Pancreas (tissue), 10 donors: Measurements from ENCODE around the gene SEMA7A. TPM values are rescaled to one million over a fixed set of nuclear protein-coding genes. Genes with fewer than 3 reads are reported as not detected.

Experiments
- ATAC-seq, 4 donors: fragments of 200-7000 bp; cut with Tn5 transposase; one replicate each; pipeline versions ENCODE4 v1.8.0 to v1.9.1; 2020; ENCODE audit warnings: mild to moderate bottlenecking in 4 of 4, moderate library complexity in 4 of 4
- DNase-seq, 6 donors: peaks; one replicate each; pipeline ENCODE4 v3.0.0-alpha.2; 2020
- FAIRE-seq: peaks from 2 replicates; lab custom pipeline; 2012; peaks lifted over from hg19 to GRCh38; lab: Jason Lieb, UNC
- H3K27ac ChIP-seq, 4 donors: fragments of 200-600 bp; sonication (generic); 1 replicate in 3 of 4; 2 replicates in 1 of 4; pipeline versions ENCODE4 v1.5.0 to v1.8.0; 2020
- H3K27me3 ChIP-seq, 4 donors: fragments of 200-600 bp; one replicate each; pipeline ENCODE4 v1.8.0; 2021
- H3K36me3 ChIP-seq, 3 donors: fragments of 200-600 bp; sonication (generic) in 1 of 3; one replicate each; pipeline versions ENCODE4 v1.5.0 to v1.8.0; 2020 to 2021
- H3K4me1 ChIP-seq, 3 donors: fragments of 200-600 bp; one replicate each; pipeline ENCODE4 v1.8.0; 2021
- H3K4me3 ChIP-seq, 4 donors: fragments of 200-600 bp; sonication (generic) in 2 of 4; one replicate each; pipeline versions ENCODE4 v1.5.0 to v1.8.0; 2020 to 2021
- H3K9me3 ChIP-seq, 4 donors: fragments of 200-600 bp; one replicate each; pipeline ENCODE4 v1.8.0; 2021
- CTCF ChIP-seq, 4 donors: fragments of 200-600 bp; sonication (generic) in 3 of 4; IDR thresholded peaks; one replicate each; pipeline versions ENCODE4 v1.5.0 to v1.8.0; 2021; ENCODE audit warnings: antibody characterized with exemption in 4 of 4
- WGBS, 2 donors: extraction: QIAGEN DNeasy Blood & Tissue Kit; methylation state at CpG; one replicate each; pipeline ENCODE4 v1.1.7; 2013; 5-methylcytosine and 5-hydroxymethylcytosine counted together
- intact Hi-C, 3 donors: fragments of 100-400 bp; cut with DNase I; formaldehyde crosslinking; loops; one replicate each; pipeline versions ENCODE4 v1.11.1 to v1.14.2; 2022
- polyA plus RNA-seq, 2 donors: library from polyadenylated mRNA; stranded (reverse); fragments of 200-250 nt; gene quantifications; one replicate each; pipeline ENCODE4 v1.2.3, GENCODE V29; 2013
- total RNA-seq, 6 donors: library from RNA; stranded (reverse); fragmentation: NEBNext Ultra II Directional in 4 of 6; extraction: Animal tissue kit (Norgen Biotek cat#: 25700) in 4 of 6; gene quantifications; one replicate each; pipeline versions ENCODE4 v1.2.1 to v1.2.4, GENCODE V29; 2021 to 2023
- donor health status: healthy with polysubstance abuse.
- donor health status: DM: no; HTN: no; CAD: no; lungs with moderate emphysema.
- donor health status: DM: no; HTN: no; CAD: no.
- donor health status: control.
- donor health status: control.
- donor health status: Bipolar disorder and iron deficiency.
- donor health status: DM: yes; HTN: yes; CAD: no.
- donor health status: DM: no; HTN: no; CAD: no.
- donor health status: DM: no; HTN: no; CAD: no.
- donor health status: DM: yes; HTN: yes; CAD: no.

SEMA7A gene
- total and polyA plus RNA-seq, 8 donors: 0.37 to 5.6 (median 0.76) TPM

- TF ChIP-seq CTCF (IDR thresholded peaks at IDR 0.05): no peak
- Histone ChIP-seq H3K9me3 (no peaks in the 10 kb centered on the region), H3K27me3 (no peaks in the 10 kb centered on the region), H3K4me3 (no peak overlapping the region), H3K4me1 (no peaks in the 10 kb centered on the region), H3K27ac (no peak overlapping the region), H3K36me3 (no peaks in the 10 kb centered on the region)
- 82 to 91% methylated on average over 6 of the region's 6 CpGs for WGBS, 2 donors
- FAIRE-seq (no peak), ATAC-seq (peak in 2 of 4 donors; percentile 13 to 40), DNase-seq (peak in 1 of 6 donors; percentile 32)
- intact Hi-C loops: no loop called here
Observed at GRCh38 chr15:74397239-74398068, 36.3 kb downstream of the SEMA7A start.

- WGBS, 2 donors: 65 to 72% methylated on average over 9 of the region's 9 CpGs
- FAIRE-seq (no peak), DNase-seq (peak in 1 of 6 donors; percentile 27), ATAC-seq (peak in 2 of 4 donors; percentile 24 to 68)
- TF ChIP-seq CTCF (IDR thresholded peaks at IDR 0.05): no peak
- intact Hi-C loops: no loop called here
- no peaks in the 10 kb centered on the region for H3K4me1 ChIP-seq
- H3K27ac ChIP-seq: no peak overlapping the region
- no peak overlapping the region for H3K4me3 ChIP-seq
- no peaks in the 10 kb centered on the region for H3K36me3 ChIP-seq
- no peaks in the 10 kb centered on the region for H3K9me3 ChIP-seq
- no peaks in the 10 kb centered on the region for H3K27me3 ChIP-seq
Observed at GRCh38 chr15:74396445-74397238, 37.1 kb downstream of the SEMA7A start.

GRCh38 chr15:74396146-74396438 is 37.7 kb downstream of the SEMA7A start:
- ATAC-seq: no peak
- Histone ChIP-seq H3K4me3 (no peak overlapping the region), H3K27me3 (no peaks in the 10 kb centered on the region), H3K4me1 (no peaks in the 10 kb centered on the region), H3K27ac (no peak overlapping the region), H3K36me3 (no peaks in the 10 kb centered on the region), H3K9me3 (no peaks in the 10 kb centered on the region)
- intact Hi-C loops: no loop called here
- no peak for TF ChIP-seq CTCF (IDR thresholded peaks at IDR 0.05)
- FAIRE-seq: no peak
- DNase-seq: peak in 1 of 6 donors; percentile 33
- WGBS, 2 donors: 60 to 70% methylated on average over 10 of the region's 10 CpGs

- 74 to 85% methylated on average over 17 of the region's 17 CpGs for WGBS, 2 donors
- FAIRE-seq: no peak
- intact Hi-C loops: no loop called here
Observed at GRCh38 chr15:74395319-74396145, 38.2 kb downstream of the SEMA7A start.

More at GRCh38 chr15:74395319-74396145, 38.2 kb downstream of the SEMA7A start:
- Histone ChIP-seq H3K4me3 (no peak overlapping the region), H3K27me3 (no peaks in the 10 kb centered on the region), H3K27ac (no peak overlapping the region), H3K9me3 (no peaks in the 10 kb centered on the region), H3K36me3 (no peaks in the 10 kb centered on the region), H3K4me1 (no peaks in the 10 kb centered on the region)
- no peak for TF ChIP-seq CTCF (IDR thresholded peaks at IDR 0.05)
- DNase-seq (peak in 1 of 6 donors; percentile 50), ATAC-seq (no peak)
